T47D (cell line): ENCODE data around the gene STAT1.

Source experiments
- DNase-seq, 2 experiments: peaks; one replicate each; pipeline versions ENCODE4 v3.0.0 to v3.0.0-alpha.2; 2011 to 2012; ENCODE audit warnings: low read depth in 1 of 2, low spot score in 1 of 2
- JUND ChIP-seq: IDR thresholded peaks from 2 replicates; pipeline ENCODE4 v1.6.1; 2012; ENCODE audit warnings: low read depth
- in situ Hi-C: cut with HindIII; loops from 2 replicates; pipeline ENCODE4 v1.10.0; 2016; ENCODE audit warnings: low sequenced_read_pairs, low pct_unique_long_range_greater_than_20kb

Gene STAT1

GRCh38 chr2:191013932-191014652 is at the start of gene STAT1:
STAT1 (minus strand) TSS chr2:191014171; CDS start chr2:191010003, 4,168 bp downstream.
- 0 out of 2 replicates have a peak, but pooled peaks have one; percentile 29 for TF ChIP-seq JUND
- in situ Hi-C loops = no loop called here
- DNase-seq = peak; percentile 91 to 93

GRCh38 chr2:191063584-191063983 is 49.6 kb upstream of the STAT1 start:
- no peak for DNase-seq
- TF ChIP-seq JUND = no peak
- in situ Hi-C loops = no loop called here

- no peak for DNase-seq
- in situ Hi-C loops = no loop called here
- TF ChIP-seq JUND = no peak
These were observed 47.5 kb upstream of the STAT1 start for GRCh38 chr2:191061381-191061980.

GRCh38 chr2:191059308-191059707 is 45.3 kb upstream of the STAT1 start:
- no peak for TF ChIP-seq JUND
- in situ Hi-C loops = no loop called here
- DNase-seq = no peak

- in situ Hi-C loops = no loop called here
- TF ChIP-seq JUND = no peak
- DNase-seq = no peak
These were observed 42.3 kb upstream of the STAT1 start for GRCh38 chr2:191056228-191056627.

GRCh38 chr2:191053256-191053655 is 39.3 kb upstream of the STAT1 start:
- TF ChIP-seq JUND = no peak

GRCh38 chr2:191051825-191052778 is 38.1 kb upstream of the STAT1 start:
- DNase-seq = peak in 1 of 2 experiments; percentile 56
- in situ Hi-C loops = no loop called here
- no peak for TF ChIP-seq JUND

More at GRCh38 chr2:191053256-191053655, 39.3 kb upstream of the STAT1 start:
- no peak for DNase-seq
- in situ Hi-C loops = no loop called here

GRCh38 chr2:191051177-191051576 is 37.2 kb upstream of the STAT1 start:
- no peak for TF ChIP-seq JUND
- DNase-seq = no peak
- in situ Hi-C loops = no loop called here

- no peak for TF ChIP-seq JUND
- DNase-seq = no peak
- in situ Hi-C loops = no loop called here
These were observed 36.6 kb upstream of the STAT1 start for GRCh38 chr2:191050640-191050987.

- no peak for DNase-seq
- no peak for TF ChIP-seq JUND
- in situ Hi-C loops = no loop called here
These were observed 36.0 kb upstream of the STAT1 start for GRCh38 chr2:191049728-191050639.

GRCh38 chr2:191048073-191048472 is 34.1 kb upstream of the STAT1 start:
- TF ChIP-seq JUND = no peak
- no peak for DNase-seq
- in situ Hi-C loops = no loop called here

GRCh38 chr2:191045141-191045540 is 31.2 kb upstream of the STAT1 start:
- DNase-seq = no peak
- in situ Hi-C loops = no loop called here
- TF ChIP-seq JUND = no peak
